Activated CD8-positive, alpha-beta T cell treated with anti-CD3 and anti-CD28 coated beads, Interleukin-2, amount 10 ng/mL, durations not matched to agents 7 days and 5 days (primary cell): ENCODE data around the gene B3GNT4. TPM values are rescaled to one million over a fixed set of nuclear protein-coding genes. Genes with fewer than 3 reads are reported as not detected.

Source experiments
- ATAC-seq: fragments of 150-1000 bp; cut with Tn5 transposase; one replicate; pipeline ENCODE4 v1.10.0; 2021; ENCODE audit warnings: moderate library complexity
- CTCF ChIA-PET: fragments of 350-600 bp; sonication (Branson Sonifier 250); formaldehyde crosslinking; loops from one replicate; lab custom pipeline; 2021; ENCODE audit warnings: antibody characterized with exemption; lab: Charles Lee
- POLR2A ChIA-PET: fragments of 350-600 bp; sonication (Branson Sonifier 250); formaldehyde crosslinking; loops from one replicate; lab custom pipeline; 2021; ENCODE audit warnings: antibody characterized with exemption; lab: Charles Lee
- DNase-seq: peaks from one replicate; pipeline ENCODE4 v3.0.0-alpha.2; 2020
- H3K27ac Mint-ChIP-seq: one replicate; pipeline ENCODE4 v1.8.0; 2021; ENCODE audit warnings: mild to moderate bottlenecking, mixed read lengths
- H3K27me3 Mint-ChIP-seq: one replicate; pipeline ENCODE4 v1.8.0; 2021; ENCODE audit warnings: low read depth, mixed read lengths
- H3K36me3 Mint-ChIP-seq: one replicate; pipeline ENCODE4 v1.8.0; 2021; ENCODE audit warnings: low read depth, mixed read lengths
- H3K4me1 Mint-ChIP-seq: one replicate; pipeline ENCODE4 v1.8.0; 2021; ENCODE audit warnings: low read depth, mixed read lengths
- H3K4me3 Mint-ChIP-seq: one replicate; pipeline ENCODE4 v1.8.0; 2021; ENCODE audit warnings: mild to moderate bottlenecking, mixed read lengths
- H3K9me3 Mint-ChIP-seq: one replicate; pipeline ENCODE4 v1.8.0; 2022; ENCODE audit warnings: mixed read lengths; ENCODE audit not compliant: insufficient read depth
- total RNA-seq, 2 experiments: library from RNA; stranded (reverse); gene quantifications; one replicate each; pipeline ENCODE4 v1.2.3, GENCODE V29; 2021

Gene B3GNT4
- total RNA-seq = 1 to 10 TPM in 1 of 2 experiments, under 1 TPM in 1; 0.90 to 1.4 TPM

DNA sequence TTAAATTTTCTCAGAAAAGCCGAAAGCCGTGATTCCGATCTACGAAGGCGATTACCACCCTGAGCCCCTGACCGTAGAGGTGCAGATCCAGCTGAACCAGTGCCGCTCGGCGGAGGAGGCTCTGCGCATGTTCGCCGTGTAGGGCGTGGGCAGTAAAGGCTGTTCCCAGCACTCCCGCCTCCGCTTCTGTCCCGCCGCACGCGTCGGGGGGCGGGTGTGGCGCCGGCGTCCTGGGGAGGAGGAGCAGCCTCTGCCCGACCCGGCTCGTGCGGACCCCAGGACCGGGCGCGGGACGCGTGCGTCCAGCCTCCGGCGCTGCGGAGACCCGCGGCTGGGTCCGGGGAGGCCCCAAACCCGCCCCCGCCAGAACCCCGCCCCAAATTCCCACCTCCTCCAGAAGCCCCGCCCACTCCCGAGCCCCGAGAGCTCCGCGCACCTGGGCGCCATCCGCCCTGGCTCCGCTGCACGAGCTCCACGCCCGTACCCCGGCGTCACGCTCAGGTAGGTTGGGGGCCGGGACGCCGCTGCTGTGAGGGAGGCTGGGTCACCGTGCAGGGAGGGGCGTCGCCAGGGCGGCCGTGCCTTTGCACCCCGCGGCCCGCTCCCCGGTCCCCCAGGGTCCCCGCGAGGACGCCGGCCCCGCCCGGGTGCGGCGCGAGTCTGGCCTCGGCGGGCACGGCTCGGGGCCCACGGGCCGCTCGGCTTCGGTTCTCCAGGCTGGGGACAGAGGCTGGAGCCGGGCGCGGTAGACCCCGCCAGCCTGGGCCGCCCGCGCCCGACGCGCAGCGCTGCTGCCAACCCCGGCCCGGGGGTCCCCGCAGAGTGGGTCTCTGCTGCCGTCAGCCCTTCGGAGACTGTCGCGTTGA lies at the start of gene B3GNT4:
Gene B3GNT4, plus strand, starts transcription at position 409 of the 866 bp plus-strand sequence. CDS start 910 bp downstream, outside the sequence.
- ChIA-PET POLR2A (interaction anchor here (1.0 kb wide), 2 partner anchors 22 to 154 kb away, joined by 3 to 4 read pairs; no protein-coding TSS in a partner anchor), CTCF (interaction anchor here (0.9 to 1.1 kb wide), 2 partner anchors 10 to 44 kb away, joined by 3 to 4 read pairs; no protein-coding TSS in a partner anchor)
- H3K9me3 Mint-ChIP-seq = no peaks in the 10 kb centered on the region
- peaks cover 10% of the 10 kb centered on the region for H3K36me3 Mint-ChIP-seq
- peaks cover 25% of the 10 kb centered on the region for H3K27me3 Mint-ChIP-seq
- peaks cover 15% of the 10 kb centered on the region for H3K4me1 Mint-ChIP-seq
- H3K27ac Mint-ChIP-seq = peak within 1 kb of the TSS; percentile 52
- DNase-seq = peak; percentile 70
- H3K4me3 Mint-ChIP-seq = peak within 1 kb of the TSS; percentile 77
- ATAC-seq = peak; percentile 78

DNA sequence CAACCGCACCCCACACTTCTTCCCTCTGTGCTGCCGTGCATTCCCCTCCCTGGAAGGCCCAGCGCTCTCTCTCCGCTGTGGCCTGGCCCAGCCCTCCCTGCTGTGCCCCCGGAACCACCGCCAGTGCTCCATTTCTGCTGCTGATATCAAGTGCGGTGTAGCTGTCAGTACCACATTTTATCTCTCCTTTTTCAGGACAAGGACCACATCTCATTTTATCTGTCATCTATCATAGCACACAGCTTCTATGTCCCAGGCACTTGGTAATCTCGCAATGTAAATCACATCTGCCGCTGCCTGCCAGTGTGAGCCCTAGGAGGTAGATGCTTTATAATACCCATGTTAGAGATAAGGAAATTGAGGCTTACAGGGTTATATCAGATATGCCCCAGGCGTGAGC lies 47.8 kb upstream of the B3GNT4 start:
- Mint-ChIP-seq H3K4me3 (no peak overlapping the region), H3K27ac (no peak overlapping the region), H3K4me1 (no peaks in the 10 kb centered on the region), H3K36me3 (no peaks in the 10 kb centered on the region), H3K27me3 (peaks cover 5% of the 10 kb centered on the region), H3K9me3 (no peaks in the 10 kb centered on the region)
- POLR2A ChIA-PET = no interaction called here
- CTCF ChIA-PET = interaction anchor here (1.6 kb wide), 1 partner anchor 34 kb away, joined by 3 read pairs; no protein-coding TSS in a partner anchor
- no peak for ATAC-seq
- no peak for DNase-seq

DNA sequence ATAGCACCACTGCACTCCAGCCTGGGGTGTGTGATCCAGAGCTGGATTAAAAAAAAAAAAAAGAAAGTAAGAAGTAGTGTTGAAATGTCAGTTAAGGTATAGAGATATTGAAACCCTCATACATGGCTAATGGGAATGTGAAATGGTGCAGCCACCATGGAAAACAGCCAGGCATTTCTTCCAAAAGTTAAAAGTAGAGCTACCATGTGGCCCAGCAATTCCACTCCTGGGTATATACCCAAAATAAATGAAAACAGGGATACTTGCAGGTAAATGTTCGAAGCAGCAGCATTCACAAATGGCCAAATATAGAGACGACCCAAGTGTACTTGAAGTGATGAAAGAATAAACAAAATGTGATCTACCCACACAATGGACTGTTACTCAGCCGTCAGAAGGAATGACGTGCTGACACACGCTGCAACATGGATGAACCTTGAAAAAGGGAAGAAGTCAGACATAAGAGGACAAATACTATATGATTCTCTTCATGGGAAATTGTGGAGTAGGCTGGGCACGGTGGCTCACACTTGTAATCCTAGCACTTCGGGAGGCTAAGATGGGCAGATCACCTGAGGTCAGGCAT lies 44.7 kb upstream of the B3GNT4 start:
- Mint-ChIP-seq H3K4me1 (peaks cover 20% of the 10 kb centered on the region), H3K4me3 (no peak overlapping the region), H3K27me3 (peaks cover 5% of the 10 kb centered on the region), H3K9me3 (no peaks in the 10 kb centered on the region), H3K36me3 (no peaks in the 10 kb centered on the region), H3K27ac (no peak overlapping the region)
- no peak for ATAC-seq
- DNase-seq = no peak
- CTCF ChIA-PET = interaction anchor here (0.7 to 3.1 kb wide), 3 partner anchors 32 to 44 kb away, joined by 3 to 14 read pairs (median 4); partner anchors contain the start of gene B3GNT4
- POLR2A ChIA-PET = no interaction called here

DNA sequence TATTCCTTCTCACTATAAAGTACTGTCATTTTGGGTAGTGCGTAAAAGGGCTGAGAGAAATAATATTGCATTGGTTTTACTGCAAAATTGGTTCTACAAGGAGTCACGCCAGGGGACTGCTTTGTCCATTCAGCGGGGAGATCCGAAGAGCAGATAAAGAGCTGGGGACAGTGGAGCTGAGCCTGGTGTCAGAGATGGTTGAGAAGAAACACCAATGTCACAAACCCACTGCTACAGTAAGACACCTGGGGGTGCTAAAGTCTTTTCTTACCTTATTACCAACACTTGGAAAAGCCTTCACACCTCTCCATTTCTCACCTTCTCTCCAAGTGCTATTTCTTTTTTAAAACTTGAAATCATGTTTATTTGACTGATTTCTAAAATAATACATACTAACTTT lies 43.6 kb upstream of the B3GNT4 start:
- no peaks in the 10 kb centered on the region for H3K36me3 Mint-ChIP-seq
- ChIA-PET POLR2A (no interaction called here), CTCF (interaction anchor here (0.6 to 3.1 kb wide), 5 partner anchors 29 to 985 kb away, joined by 3 to 14 read pairs (median 3); partner anchors contain the start of gene B3GNT4)
- ATAC-seq (no peak), DNase-seq (no peak)
- H3K27me3 Mint-ChIP-seq = peaks cover 2% of the 10 kb centered on the region
- no peaks in the 10 kb centered on the region for H3K9me3 Mint-ChIP-seq
- H3K27ac Mint-ChIP-seq = no peak overlapping the region
- no peak overlapping the region for H3K4me3 Mint-ChIP-seq
- H3K4me1 Mint-ChIP-seq = peaks cover 20% of the 10 kb centered on the region

DNA sequence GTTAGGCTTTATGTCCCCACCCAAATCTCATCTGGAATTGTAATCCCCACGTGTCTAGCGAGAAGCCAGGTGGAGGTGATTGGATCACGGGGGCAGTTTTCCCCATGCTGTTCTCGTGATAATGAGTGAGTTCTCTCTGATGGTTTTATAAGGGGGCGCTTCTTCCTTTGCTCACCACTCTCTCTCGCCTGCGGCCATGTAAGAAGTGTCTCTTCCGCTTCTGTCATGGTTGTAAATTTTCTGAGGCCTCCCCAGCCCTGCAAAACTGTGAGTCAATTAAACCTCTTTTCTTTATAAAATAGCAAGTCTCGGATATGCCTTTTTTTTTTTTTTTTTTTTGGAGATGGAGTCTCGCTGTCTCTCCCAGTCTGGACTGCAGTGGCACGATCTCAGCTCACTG lies 42.7 kb upstream of the B3GNT4 start:
- POLR2A ChIA-PET = no interaction called here
- Mint-ChIP-seq H3K9me3 (no peaks in the 10 kb centered on the region), H3K4me3 (no peak overlapping the region), H3K27ac (no peak overlapping the region), H3K27me3 (peaks cover 2% of the 10 kb centered on the region), H3K4me1 (peaks cover 20% of the 10 kb centered on the region), H3K36me3 (no peaks in the 10 kb centered on the region)
- ATAC-seq = no peak
- DNase-seq = no peak
- CTCF ChIA-PET = interaction anchor here (1.3 kb wide), 2 partner anchors 31 to 38 kb away, joined by 5 to 7 read pairs; no protein-coding TSS in a partner anchor

DNA sequence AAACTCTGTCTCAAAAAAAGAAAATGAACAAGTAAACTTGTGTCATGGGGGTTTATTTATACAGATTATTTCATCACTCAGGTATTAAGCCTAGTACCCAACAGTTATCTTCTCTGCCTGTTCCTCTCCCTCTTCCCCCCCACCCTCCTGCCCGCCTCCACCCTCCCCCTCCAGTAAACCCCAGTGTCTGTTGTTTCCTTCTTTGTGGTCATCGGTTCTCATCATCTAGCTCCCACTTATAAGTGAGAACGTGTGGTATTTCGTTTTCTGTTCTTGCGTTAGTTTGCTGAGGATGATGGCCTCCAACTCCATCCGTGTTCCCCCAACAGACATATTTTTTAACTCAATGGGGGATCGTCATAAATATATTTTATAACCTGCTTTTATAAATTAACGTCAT lies 41.8 kb upstream of the B3GNT4 start:
- POLR2A ChIA-PET = interaction anchor here (0.6 kb wide), 1 partner anchor 60 kb away, joined by 3 read pairs; no protein-coding TSS in a partner anchor
- peak overlapping the region; percentile 26 for H3K27ac Mint-ChIP-seq
- H3K27me3 Mint-ChIP-seq = peaks cover 2% of the 10 kb centered on the region
- no peaks in the 10 kb centered on the region for H3K36me3 Mint-ChIP-seq
- no peaks in the 10 kb centered on the region for H3K9me3 Mint-ChIP-seq
- DNase-seq = peak; percentile 56
- peak; percentile 46 for ATAC-seq
- H3K4me1 Mint-ChIP-seq = peaks cover 23% of the 10 kb centered on the region
- H3K4me3 Mint-ChIP-seq = peak overlapping the region; percentile 9
- CTCF ChIA-PET = interaction anchor here (0.7 to 1.3 kb wide), 3 partner anchors 30 to 106 kb away, joined by 3 to 7 read pairs (median 5); no protein-coding TSS in a partner anchor

DNA sequence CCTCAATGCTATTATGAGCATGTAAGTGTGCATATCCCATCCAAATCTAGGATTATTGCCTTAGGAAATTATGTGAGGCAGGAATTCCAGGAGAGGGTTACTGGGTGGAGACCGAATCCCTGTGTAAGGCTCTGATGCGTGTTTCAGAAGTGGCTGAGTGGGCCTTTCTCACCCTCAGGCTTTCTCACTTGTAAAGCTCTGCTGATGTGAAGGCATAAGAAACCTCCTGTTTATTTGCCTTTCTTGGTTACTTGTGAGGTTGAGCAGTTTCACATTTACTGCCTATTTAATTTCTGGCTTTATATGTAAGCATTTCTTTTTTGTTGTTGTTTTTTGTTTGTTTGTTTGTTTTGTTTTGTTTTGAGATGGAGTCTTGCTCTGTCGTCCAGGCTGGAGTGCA lies 40.5 kb upstream of the B3GNT4 start:
- DNase-seq = no peak
- CTCF ChIA-PET = no interaction called here
- peak overlapping the region; percentile 9 for H3K27ac Mint-ChIP-seq

DNA sequence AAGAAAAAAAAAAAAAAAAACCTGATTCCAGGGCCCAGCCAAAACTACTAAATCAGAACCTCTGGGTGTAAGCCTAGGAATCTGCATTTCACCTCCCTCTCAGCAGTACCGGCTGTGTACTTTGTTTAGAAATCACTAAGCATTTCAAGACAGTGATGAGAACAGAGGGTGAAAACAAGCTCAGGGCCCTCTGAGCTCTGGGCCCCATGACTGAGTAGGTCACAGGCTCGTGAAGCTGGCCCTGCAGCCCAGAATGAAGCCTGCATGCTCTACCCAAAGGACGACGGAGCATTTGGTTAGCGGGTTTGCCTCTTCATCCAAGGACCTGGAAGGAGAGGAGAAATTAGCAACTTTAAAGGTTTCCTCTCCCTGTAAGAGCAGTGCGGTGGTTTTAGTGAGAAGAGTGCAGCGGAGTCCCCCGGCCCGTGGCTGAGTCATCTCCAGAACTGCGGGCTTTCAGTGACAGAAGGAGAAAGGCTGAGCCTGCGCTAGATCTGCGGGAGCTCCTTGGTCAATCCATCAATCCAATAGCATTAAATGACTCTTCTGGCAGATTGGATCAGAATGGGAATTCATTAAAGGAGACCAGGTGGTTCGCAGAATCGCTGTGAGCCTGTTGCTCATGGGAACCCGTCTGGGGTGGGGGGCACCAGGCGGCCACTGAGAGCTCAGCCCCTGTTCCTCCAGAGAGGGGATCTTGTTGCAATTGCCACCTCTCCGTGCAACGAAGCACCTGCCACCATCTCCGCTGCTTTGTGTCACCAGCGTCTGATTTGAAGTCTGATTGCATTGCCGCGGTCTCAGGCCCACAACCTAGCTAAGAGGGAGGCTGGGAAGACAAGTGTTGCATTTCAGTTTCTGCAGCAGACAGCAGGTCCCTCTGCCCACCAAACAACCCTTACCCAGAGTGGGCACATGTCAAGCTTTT lies 36.8 kb upstream of the B3GNT4 start:
- peak; percentile 52 for DNase-seq
- no peaks in the 10 kb centered on the region for H3K36me3 Mint-ChIP-seq
- CTCF ChIA-PET = interaction anchor here (1.1 to 1.3 kb wide), 2 partner anchors 22 to 43 kb away, joined by 3 to 4 read pairs; no protein-coding TSS in a partner anchor
- no peak overlapping the region for H3K27ac Mint-ChIP-seq
- no peak overlapping the region for H3K4me3 Mint-ChIP-seq
- H3K4me1 Mint-ChIP-seq = peaks cover 28% of the 10 kb centered on the region
- H3K9me3 Mint-ChIP-seq = no peaks in the 10 kb centered on the region
- POLR2A ChIA-PET = interaction anchor here (0.6 kb wide), 1 partner anchor 188 kb away, joined by 6 read pairs; no protein-coding TSS in a partner anchor
- H3K27me3 Mint-ChIP-seq = peaks cover 4% of the 10 kb centered on the region
- peak; percentile 77 for ATAC-seq

More for the DNA sequence above, 40.5 kb upstream of the B3GNT4 start:
- Mint-ChIP-seq H3K27me3 (peaks cover 2% of the 10 kb centered on the region), H3K4me1 (peaks cover 30% of the 10 kb centered on the region), H3K4me3 (no peak overlapping the region), H3K36me3 (no peaks in the 10 kb centered on the region), H3K9me3 (no peaks in the 10 kb centered on the region)
- ATAC-seq = no peak
- POLR2A ChIA-PET = no interaction called here

DNA sequence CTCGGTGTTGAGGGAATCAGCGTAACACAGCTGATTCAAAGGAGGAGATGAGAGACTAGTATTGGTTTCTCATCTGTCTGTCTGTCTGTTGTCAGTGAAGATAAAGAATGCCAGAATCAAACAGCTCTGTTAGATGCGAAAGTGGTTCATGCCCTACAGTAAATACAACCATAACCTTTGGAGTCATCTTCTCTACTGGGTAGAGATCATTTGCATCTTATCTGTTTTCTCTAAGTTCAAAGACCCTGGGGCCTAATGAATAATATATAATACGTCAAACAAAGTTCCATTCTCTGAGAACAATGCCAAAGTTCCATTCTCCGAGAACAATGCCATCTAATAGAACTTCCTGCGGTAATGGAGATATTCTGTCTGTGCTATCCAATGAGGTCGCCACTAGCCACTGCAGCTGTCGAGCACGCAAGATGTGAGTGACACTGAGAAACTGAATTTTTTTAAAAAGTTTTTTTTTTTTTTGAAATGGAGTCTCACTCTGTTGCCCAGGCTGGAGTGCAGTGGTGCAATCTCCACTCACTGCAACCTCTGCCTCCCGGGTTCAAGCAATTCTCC lies 36.1 kb upstream of the B3GNT4 start:
- DNase-seq (no peak), ATAC-seq (no peak)
- Mint-ChIP-seq H3K4me1 (peaks cover 20% of the 10 kb centered on the region), H3K36me3 (no peaks in the 10 kb centered on the region), H3K4me3 (no peak overlapping the region), H3K27me3 (peaks cover 4% of the 10 kb centered on the region), H3K9me3 (no peaks in the 10 kb centered on the region), H3K27ac (no peak overlapping the region)
- ChIA-PET CTCF (interaction anchor here (1.1 kb wide), 1 partner anchor 44 kb away, joined by 4 read pairs; no protein-coding TSS in a partner anchor), POLR2A (no interaction called here)

DNA sequence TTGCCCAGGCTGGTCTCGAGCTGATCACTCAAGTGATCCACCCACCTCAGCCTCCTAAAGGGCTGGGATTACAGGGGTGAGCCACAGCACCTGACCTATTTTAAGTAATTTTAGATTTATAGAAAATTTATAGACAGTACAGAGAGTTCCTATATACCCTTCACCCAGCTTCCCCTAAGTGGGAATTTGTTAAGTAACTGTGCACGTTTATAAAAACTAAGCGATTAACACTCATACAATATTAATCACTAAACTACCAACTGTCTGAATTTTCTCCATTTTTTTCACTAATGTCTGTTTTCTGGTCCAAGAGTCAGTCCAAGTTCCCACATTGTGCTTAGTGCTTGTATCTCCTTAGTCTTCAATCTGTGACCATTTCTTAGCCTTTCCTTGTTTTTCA lies 35.0 kb upstream of the B3GNT4 start:
- H3K36me3 Mint-ChIP-seq = no peaks in the 10 kb centered on the region
- no peaks in the 10 kb centered on the region for H3K9me3 Mint-ChIP-seq
- no peak overlapping the region for H3K4me3 Mint-ChIP-seq
- H3K4me1 Mint-ChIP-seq = peaks cover 11% of the 10 kb centered on the region
- no peak overlapping the region for H3K27ac Mint-ChIP-seq
- DNase-seq = no peak
- CTCF ChIA-PET = no interaction called here
- no peak for ATAC-seq
- peaks cover 10% of the 10 kb centered on the region for H3K27me3 Mint-ChIP-seq
- POLR2A ChIA-PET = no interaction called here
